Stimulated activated CD8-positive, alpha-beta memory T cell treated with anti-CD3 and anti-CD28 coated beads, Interleukin-4, amount 100 ng/mL, for 4 hours (primary cell): Measurements from ENCODE around the gene PANK2.
"Not testable (repeated sequence)": the region's sequence is repeated elsewhere in the genome, so short reads cannot be mapped to it uniquely, and the experiment has no call there.

ENCODE experiments used
- DNase-seq, 2 donors: peaks; one replicate each; pipeline ENCODE4 v3.0.0-alpha.2; 2020; ENCODE audit warnings: low read depth in 2 of 2, low spot score in 1 of 2

The PANK2 gene

GRCh38 chr20:3869839-3870634, 19.1 kb upstream of the PANK2 start:
- DNase-seq, result no peak

- no peak for DNase-seq
These were observed 17.5 kb upstream of the PANK2 start for GRCh38 chr20:3871550-3872265.

- DNase-seq, result no peak
These were observed 15.7 kb upstream of the PANK2 start for GRCh38 chr20:3873507-3873906.

- no peak for DNase-seq
These were observed 14.9 kb upstream of the PANK2 start for GRCh38 chr20:3874194-3874844.

GRCh38 chr20:3875378-3875974, 13.7 kb upstream of the PANK2 start:
- no peak for DNase-seq

GRCh38 chr20:3876000-3876399, 13.2 kb upstream of the PANK2 start:
- DNase-seq, result no peak

- no peak for DNase-seq
These were observed 12.5 kb upstream of the PANK2 start for GRCh38 chr20:3876676-3877075.

GRCh38 chr20:3878921-3879274, 10.3 kb upstream of the PANK2 start:
- DNase-seq, result not testable (repeated sequence)

GRCh38 chr20:3885715-3886114, 3.5 kb upstream of the PANK2 start:
- DNase-seq, result no peak

GRCh38 chr20:3887876-3888620, 1.1 kb upstream of the PANK2 start:
- DNase-seq, result no peak

- no peak for DNase-seq
These were observed 556 bp downstream of the PANK2 start for GRCh38 chr20:3889489-3890397.

- DNase-seq, result no peak
These were observed 1.2 kb downstream of the PANK2 start for GRCh38 chr20:3890398-3890751.

GRCh38 chr20:3890999-3891929, 2.1 kb downstream of the PANK2 start:
- DNase-seq, result no peak

- no peak for DNase-seq
These were observed 5.6 kb downstream of the PANK2 start for GRCh38 chr20:3894796-3895195.

GRCh38 chr20:3896302-3896701, 7.1 kb downstream of the PANK2 start:
- no peak for DNase-seq

GRCh38 chr20:3896853-3897583, 7.8 kb downstream of the PANK2 start:
- DNase-seq, result no peak

GRCh38 chr20:3898181-3898580, 9.0 kb downstream of the PANK2 start:
- DNase-seq, result not testable (repeated sequence)

- no peak for DNase-seq
These were observed 9.5 kb downstream of the PANK2 start for GRCh38 chr20:3898639-3899038.
